Activated CD4-positive, CD25-positive, alpha-beta regulatory T cell treated with anti-CD3 and anti-CD28 coated beads, Interleukin-2, amount 50 U/mL, for 24 hours (primary cell): ENCODE results near the gene PRAMEF26.
"Not testable (repeated sequence)": the region's sequence is repeated elsewhere in the genome, so short reads cannot be mapped to it uniquely, and the experiment has no call there.

Experiments used
- ATAC-seq, 2 donors: fragments of 150-1000 bp; cut with Tn5 transposase; one replicate each; pipeline ENCODE4 v1.10.0; 2021; ENCODE audit warnings: mild to moderate bottlenecking in 1 of 2, moderate library complexity in 1 of 2

Gene PRAMEF26

GRCh38 chr1:13155909-13156308 lies at the start of gene PRAMEF26:
PRAMEF26 (minus strand) TSS chr1:13156009; CDS start chr1:13153095, 2,914 bp downstream.
- not testable (repeated sequence) for ATAC-seq

DNA sequence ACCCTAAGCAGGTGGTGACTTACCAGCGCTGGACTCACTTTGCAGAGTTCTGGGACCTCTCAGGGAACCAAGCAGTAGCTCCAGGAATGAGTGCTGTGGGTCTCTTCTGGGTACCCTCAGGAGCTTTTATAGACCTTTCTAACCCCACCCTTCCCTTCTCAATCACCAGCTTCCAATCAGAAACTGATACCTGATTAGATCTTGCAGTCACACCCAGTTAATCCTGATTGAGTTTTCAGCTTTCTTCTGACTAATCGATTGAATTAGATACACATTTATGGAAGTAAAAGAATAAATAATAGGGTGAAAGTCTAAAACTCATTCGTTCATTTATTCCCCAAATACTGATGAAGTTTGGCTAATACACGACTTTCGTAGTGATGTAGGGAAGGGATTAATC lies 45.5 kb upstream of the PRAMEF26 start, which contains the start of gene PRAMEF13:
TSS of gene PRAMEF13 (minus strand) at position 101 of the 400 bp plus-strand sequence. CDS start 1,820 bp downstream, outside the sequence.
- not testable (repeated sequence) for ATAC-seq

- ATAC-seq: not testable (repeated sequence)
These were observed 15.7 kb upstream of the PRAMEF26 start, which contains the start of gene PRAMEF9 for GRCh38 chr1:13171548-13171947. PRAMEF9 (plus strand) TSS chr1:13171848; CDS start chr1:13175281, 3,433 bp downstream.

GRCh38 chr1:13165531-13165930 lies 9.7 kb upstream of the PRAMEF26 start, which contains the start of gene HNRNPCL4:
HNRNPCL4 (minus strand) TSS chr1:13165631; CDS start chr1:13165467, 164 bp downstream.
- ATAC-seq: not testable (repeated sequence)

GRCh38 chr1:13116754-13117153 lies 39.1 kb downstream of the PRAMEF26 start, which contains the start of gene HNRNPCL2:
HNRNPCL2 (minus strand) TSS chr1:13116854; CDS start chr1:13116400, 454 bp downstream.
- not testable (repeated sequence) for ATAC-seq
